Effector CD4-positive, alpha-beta T cell (primary cell): ENCODE measurements around the gene COPZ1.
"Not testable (repeated sequence)": the region's sequence is repeated elsewhere in the genome, so short reads cannot be mapped to it uniquely, and the experiment has no call there.

ENCODE experiments used
- DNase-seq: peaks from one replicate; pipeline ENCODE4 v3.0.0-alpha.2; 2020

COPZ1 gene

GRCh38 chr12:54337280-54337842 is 12.4 kb downstream of the COPZ1 start:
- no peak for DNase-seq

- no peak for DNase-seq
Observed at GRCh38 chr12:54337854-54338650, 13.1 kb downstream of the COPZ1 start.

GRCh38 chr12:54338698-54339296 is 13.9 kb downstream of the COPZ1 start:
- no peak for DNase-seq

- no peak for DNase-seq
Observed at GRCh38 chr12:54340846-54341245, 15.9 kb downstream of the COPZ1 start.

- DNase-seq: no peak
Observed at GRCh38 chr12:54341378-54342300, 16.7 kb downstream of the COPZ1 start.

DNA sequence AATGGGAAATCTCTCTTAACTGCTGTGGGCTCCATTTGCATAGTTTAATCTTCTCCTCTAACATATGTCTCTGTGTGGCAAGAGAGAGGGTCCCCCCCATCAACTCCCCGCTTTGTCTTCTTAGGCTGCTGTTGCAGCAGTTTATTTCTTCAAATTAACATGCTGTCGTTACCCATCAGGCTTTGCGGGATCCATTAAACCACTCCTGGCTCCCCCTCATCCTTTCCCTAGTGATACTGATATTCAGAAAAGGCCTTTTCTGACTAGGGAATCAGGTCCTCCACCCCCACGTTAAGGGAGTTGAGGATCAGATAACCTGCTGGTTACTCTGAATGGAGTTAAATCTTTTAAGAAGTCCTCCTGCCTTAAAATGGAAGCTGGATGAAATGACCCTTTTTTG is 24.1 kb downstream of the COPZ1 start:
- DNase-seq: no peak

DNA sequence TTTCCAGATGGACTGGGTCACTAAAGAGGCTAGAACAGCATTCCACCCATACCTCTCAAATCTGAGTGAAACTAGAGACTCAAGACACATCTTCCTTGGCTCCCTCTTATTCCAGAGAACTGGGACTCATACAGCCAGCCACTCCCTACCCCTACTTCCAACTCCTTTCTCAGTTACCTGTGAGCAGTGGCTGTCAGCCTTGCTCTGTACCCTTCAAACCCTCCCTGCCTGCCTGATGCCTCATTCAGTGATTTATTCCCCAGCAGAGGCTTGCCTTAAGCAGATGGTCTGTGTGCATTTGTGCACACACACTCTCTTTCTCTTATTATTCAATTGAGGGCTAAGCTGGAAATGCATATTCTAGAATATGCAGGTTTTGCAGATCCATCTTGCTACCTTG is 24.7 kb downstream of the COPZ1 start:
- DNase-seq: no peak

DNA sequence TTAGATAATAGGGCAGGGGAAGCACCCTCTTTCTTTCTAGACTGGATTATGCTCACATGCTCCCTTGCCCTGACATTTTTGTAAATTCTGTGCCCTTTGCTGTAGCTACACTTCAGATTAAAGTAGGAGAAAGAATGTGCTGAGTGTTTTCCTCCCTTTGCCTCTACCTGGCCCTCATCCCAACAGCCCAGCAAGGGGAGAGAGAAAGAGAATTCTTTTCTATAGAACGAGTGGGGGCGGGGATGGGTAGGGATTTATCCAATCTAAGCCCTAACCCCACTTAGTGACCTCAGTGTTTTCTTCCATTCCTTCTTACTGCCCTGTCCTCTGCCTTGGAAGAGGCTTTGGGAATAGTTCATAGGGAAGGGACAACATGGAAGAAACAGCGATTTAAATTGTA is 25.8 kb downstream of the COPZ1 start:
- no peak for DNase-seq

- DNase-seq: no peak
Observed at GRCh38 chr12:54351341-54351740, 26.4 kb downstream of the COPZ1 start.

- no peak for DNase-seq
Observed at GRCh38 chr12:54352022-54352531, 27.1 kb downstream of the COPZ1 start.

DNA sequence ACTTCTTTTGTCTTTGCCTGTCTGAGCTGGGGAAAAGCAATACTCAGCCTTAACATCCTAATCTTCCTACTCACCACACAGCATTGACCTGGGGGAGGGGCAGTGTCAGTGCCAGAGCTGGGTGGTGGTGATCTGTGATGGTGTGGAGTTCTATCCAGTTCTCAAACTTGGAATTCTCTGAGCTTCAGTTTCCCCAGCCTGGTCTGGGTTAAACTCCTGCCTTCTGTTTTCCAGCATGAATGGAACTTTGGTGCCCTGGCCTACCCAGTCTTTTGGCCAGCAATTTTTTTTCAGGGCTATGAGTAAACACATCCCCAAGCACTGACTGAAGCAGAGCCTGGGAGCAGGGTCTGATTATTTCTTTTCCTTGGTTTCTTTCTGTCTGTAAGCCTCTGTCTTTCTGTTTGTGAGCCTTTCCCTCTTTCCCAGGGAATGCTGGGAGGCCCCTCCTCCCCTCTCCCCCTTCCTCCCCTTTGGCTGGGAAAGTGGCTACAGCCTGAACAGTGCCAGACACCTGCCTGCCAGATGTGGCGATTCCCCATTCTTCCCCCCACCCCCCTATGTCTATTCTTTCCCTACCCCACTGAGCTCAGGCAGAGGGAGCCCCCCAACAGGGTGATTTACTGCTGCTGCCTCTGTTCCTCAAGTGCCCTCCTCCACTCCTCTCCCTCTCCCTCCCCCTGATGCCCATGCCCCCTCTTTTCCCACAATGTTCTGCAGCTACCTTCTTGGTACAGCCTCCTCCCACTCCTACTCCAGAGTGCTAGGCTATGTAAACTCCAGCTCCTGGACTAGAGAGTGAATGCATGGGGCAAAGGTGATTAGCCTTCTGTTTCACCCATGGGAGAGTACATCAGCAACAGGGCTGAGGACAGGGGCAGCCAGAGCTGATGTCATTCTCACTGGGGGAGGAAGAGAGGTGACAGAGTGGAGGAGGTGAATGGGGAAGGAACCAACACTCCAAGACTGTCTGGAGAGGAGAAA is 28.3 kb downstream of the COPZ1 start:
- DNase-seq: no peak

DNA sequence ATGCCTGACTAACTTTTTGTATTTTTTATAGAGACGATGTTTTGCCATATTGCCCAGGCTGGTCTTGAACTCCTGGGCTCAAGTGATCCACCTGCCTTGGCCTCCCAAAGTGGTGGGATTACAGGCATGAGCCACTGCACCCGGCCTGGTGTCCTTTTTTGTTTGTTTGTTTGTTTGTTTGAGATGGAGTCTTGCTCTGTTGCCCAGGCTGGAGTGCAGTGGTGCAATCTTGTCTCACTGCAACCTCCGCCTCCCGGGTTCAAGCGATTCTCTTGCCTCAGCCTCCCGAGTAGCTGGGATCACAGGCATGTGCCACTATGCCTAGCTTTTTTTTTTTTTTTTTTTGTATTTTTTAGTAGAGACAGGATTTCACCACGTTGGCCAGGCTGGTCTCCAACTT is 29.3 kb downstream of the COPZ1 start:
- DNase-seq: not testable (repeated sequence)

GRCh38 chr12:54355104-54355815 is 30.3 kb downstream of the COPZ1 start:
- DNase-seq: no peak

GRCh38 chr12:54356228-54356627 is 31.3 kb downstream of the COPZ1 start:
- no peak for DNase-seq

- DNase-seq: no peak
Observed at GRCh38 chr12:54356951-54357356, 32.0 kb downstream of the COPZ1 start.

DNA sequence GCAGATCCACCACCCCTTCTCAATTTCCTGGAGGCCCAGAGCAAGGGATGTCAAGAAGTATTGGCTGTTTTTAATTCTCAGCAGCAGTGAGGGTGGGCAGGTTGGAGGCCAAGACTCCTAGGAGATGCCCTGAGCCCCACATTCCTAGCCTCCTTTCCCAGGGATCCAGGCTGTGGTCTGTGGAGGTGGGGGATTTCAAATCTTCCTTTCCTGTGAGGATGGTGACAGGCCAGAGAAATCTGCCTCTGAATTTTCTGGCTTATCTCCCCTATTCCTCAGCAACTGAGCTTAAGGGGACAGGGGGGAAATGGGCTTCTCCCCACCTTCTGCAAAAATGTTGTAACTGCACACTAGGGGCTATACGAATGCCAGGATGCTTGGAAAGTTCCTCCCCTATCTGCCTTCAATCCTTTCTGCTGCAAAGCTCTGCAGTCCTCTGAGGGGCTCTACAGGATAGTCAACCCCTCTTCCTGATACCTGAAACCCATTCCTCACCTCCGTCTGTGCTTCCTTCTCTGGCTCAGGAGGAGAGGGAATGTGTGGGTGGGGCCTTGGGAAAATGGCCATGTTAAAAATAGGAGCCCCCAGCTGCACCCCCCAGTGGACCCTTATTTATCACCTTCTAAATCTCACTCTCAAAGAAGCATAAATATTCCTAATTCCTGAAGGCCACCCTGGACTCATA is 32.7 kb downstream of the COPZ1 start:
- DNase-seq: no peak

DNA sequence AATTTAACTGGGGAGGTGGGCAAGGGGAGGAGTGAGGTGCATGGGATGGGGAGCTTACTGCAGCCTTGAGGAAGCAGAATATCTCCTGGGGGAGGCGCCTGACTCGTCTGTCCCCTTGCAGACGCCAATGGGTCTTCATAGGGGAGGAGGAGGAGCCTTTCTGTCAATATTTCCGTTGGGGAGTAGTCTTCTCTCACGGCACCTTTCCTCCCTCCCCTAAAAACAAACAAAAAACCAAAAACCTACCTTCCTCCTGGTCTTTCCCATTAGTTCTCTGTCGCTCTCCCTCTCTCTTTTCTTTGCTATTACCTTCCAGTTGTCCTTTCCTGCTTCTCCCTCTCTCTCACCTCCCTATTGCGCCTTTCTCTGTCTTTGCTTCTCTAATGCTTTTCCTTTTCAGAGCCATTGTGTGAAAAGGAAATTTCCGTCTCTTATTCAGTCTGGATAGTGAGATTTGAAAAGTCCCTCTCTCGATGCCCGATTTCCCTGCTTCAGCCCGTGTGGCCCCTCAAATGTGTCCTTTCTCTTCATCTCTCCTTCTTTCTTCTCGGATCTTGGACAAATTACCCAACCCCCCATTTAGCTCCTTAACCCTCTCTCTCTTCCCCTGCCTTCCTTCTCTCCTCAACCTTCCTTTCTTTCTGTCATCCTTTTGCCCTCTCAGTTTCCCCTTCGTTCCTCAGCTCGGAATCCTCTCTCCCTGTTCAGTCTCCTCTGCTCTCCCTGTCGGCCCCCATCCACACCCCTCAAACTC is 33.4 kb downstream of the COPZ1 start:
- DNase-seq: peak; percentile 25

- DNase-seq: peak; percentile 94
Observed at GRCh38 chr12:54358945-54359761, 34.2 kb downstream of the COPZ1 start.
